Testis (tissue), 3 donors: Measurements from ENCODE around the gene SLC25A6. TPM values are rescaled to one million over a fixed set of nuclear protein-coding genes. Genes with fewer than 3 reads are reported as not detected.
"Not testable (repeated sequence)": the region's sequence is repeated elsewhere in the genome, so short reads cannot be mapped to it uniquely, and the experiment has no call there.

Experiments
- DNase-seq: peaks from one replicate; pipeline ENCODE4 v3.0.0-alpha.2; 2019
- H3K27ac ChIP-seq, 2 donors: fragments of 200-600 bp; sonication (generic); one replicate each; pipeline ENCODE4 v1.5.1; 2019
- H3K27me3 ChIP-seq: fragments of 200-600 bp; sonication (generic); one replicate; pipeline ENCODE4 v1.5.1; 2019
- H3K36me3 ChIP-seq: fragments of 200-600 bp; sonication (generic); one replicate; pipeline ENCODE4 v1.5.1; 2017; ENCODE audit warnings: low read depth; ENCODE audit errors: missing control alignments
- H3K4me1 ChIP-seq: fragments of 200-600 bp; sonication (generic); one replicate; pipeline ENCODE4 v1.5.1; 2019
- H3K4me3 ChIP-seq, 2 donors: fragments of 200-600 bp; sonication (generic); one replicate each; pipeline ENCODE4 v1.5.1; 2017 to 2019
- H3K9me3 ChIP-seq: fragments of 200-600 bp; sonication (generic); one replicate; pipeline ENCODE4 v1.5.1; 2017
- CTCF ChIP-seq, 3 experiments: fragments of 450-650 bp in 2 of 3; fragments of 200-600 bp in 1 of 3; sonication (generic) in 1 of 3; IDR thresholded peaks; one replicate each; pipeline ENCODE4 v1.5.1; 2016 to 2019; ENCODE audit warnings: antibody characterized with exemption in 3 of 3, mild to moderate bottlenecking in 2 of 3, moderate library complexity in 1 of 3
- POLR2A ChIP-seq: fragments of 450-650 bp; IDR thresholded peaks from one replicate; pipeline ENCODE4 v1.6.1; 2017; ENCODE audit warnings: antibody characterized with exemption, mild to moderate bottlenecking, moderate library complexity
- WGBS, 2 donors: methylation state at CpG; one replicate each; pipeline ENCODE4 v1.1.5; 2018; 5-methylcytosine and 5-hydroxymethylcytosine counted together
- intact Hi-C: fragments of 100-400 bp; cut with DNase I; formaldehyde crosslinking; loops from one replicate; pipeline ENCODE4 v1.15.1; 2023; ENCODE audit warnings: low total_unique reads
- polyA plus RNA-seq: library from polyadenylated mRNA; stranded (reverse); fragments of 350-450 nt; fragmentation: Illumina TruSeq; extraction: RNeasy Lipid Tissue Mini Kit (QIAGEN cat#74804); gene quantifications from one replicate; pipeline ENCODE4 v1.2.3, GENCODE V29; 2014; ENCODE audit warnings: low read depth, low replicate concordance; ENCODE audit not compliant: insufficient read depth
- total RNA-seq, 2 donors: library from RNA; depleted of rRNA; stranded (reverse); fragments of >200 nt; gene quantifications; one replicate each; pipeline ENCODE4 v1.2.3, GENCODE V29; 2016

Gene SLC25A6
- total and polyA plus RNA-seq, 3 donors from 2014 or later: 157 to 293 (median 171) TPM

- intact Hi-C loops: no loop called here
- no peaks in the 10 kb centered on the region for H3K9me3 ChIP-seq
- no peak overlapping the region for H3K4me3 ChIP-seq
- H3K36me3 ChIP-seq: no peaks in the 10 kb centered on the region
- no peak for TF ChIP-seq POLR2A
- no peak for TF ChIP-seq CTCF (IDR thresholded peaks at IDR 0.05)
- no peak overlapping the region for H3K27ac ChIP-seq
- H3K4me1 ChIP-seq: no peaks in the 10 kb centered on the region
- no peaks in the 10 kb centered on the region for H3K27me3 ChIP-seq
- no peak for DNase-seq
Observed at GRCh38 chrX:1407035-1407434, 15.1 kb upstream of the SLC25A6 start.

GRCh38 chrX:1405769-1406168 lies 13.9 kb upstream of the SLC25A6 start:
- DNase-seq, intact Hi-C loops, H3K9me3 ChIP-seq, H3K4me1 ChIP-seq, H3K4me3 ChIP-seq, H3K27ac ChIP-seq, H3K27me3 ChIP-seq, H3K36me3 ChIP-seq: not testable (repeated sequence)
- WGBS, 2 donors: 71 to 91% methylated on average over 2 of the region's 2 CpGs

GRCh38 chrX:1403867-1404266 lies 12.0 kb upstream of the SLC25A6 start:
- WGBS, 2 donors: 94% methylated on average over 3 of the region's 3 CpGs
- H3K36me3 ChIP-seq, H3K4me3 ChIP-seq, intact Hi-C loops, H3K27me3 ChIP-seq, H3K27ac ChIP-seq, H3K4me1 ChIP-seq, DNase-seq, H3K9me3 ChIP-seq: not testable (repeated sequence)

- H3K27ac ChIP-seq: no peak overlapping the region
- intact Hi-C loops: no loop called here
- 95 to 98% methylated on average over 10 of the region's 10 CpGs for WGBS, 2 donors
- no peak for TF ChIP-seq POLR2A
- no peak for TF ChIP-seq CTCF (IDR thresholded peaks at IDR 0.05)
- no peak overlapping the region for H3K4me3 ChIP-seq
- H3K4me1 ChIP-seq: no peaks in the 10 kb centered on the region
- no peaks in the 10 kb centered on the region for H3K9me3 ChIP-seq
- H3K27me3 ChIP-seq: no peaks in the 10 kb centered on the region
- no peak for DNase-seq
- H3K36me3 ChIP-seq: no peaks in the 10 kb centered on the region
Observed at GRCh38 chrX:1403228-1403627, 11.3 kb upstream of the SLC25A6 start.

- intact Hi-C loops: no loop called here
- H3K27ac ChIP-seq: no peak overlapping the region
- H3K4me1 ChIP-seq: no peaks in the 10 kb centered on the region
- DNase-seq: no peak
- WGBS, 2 donors: 85 to 91% methylated on average over 24 to 30 of the region's 30 CpGs
- H3K27me3 ChIP-seq: no peaks in the 10 kb centered on the region
- no peak overlapping the region for H3K4me3 ChIP-seq
- H3K36me3 ChIP-seq: no peaks in the 10 kb centered on the region
- no peak for TF ChIP-seq POLR2A
- TF ChIP-seq CTCF (IDR thresholded peaks at IDR 0.05): no peak
- H3K9me3 ChIP-seq: no peaks in the 10 kb centered on the region
Observed at GRCh38 chrX:1401611-1402430, 9.9 kb upstream of the SLC25A6 start.
